Activated CD4-positive, alpha-beta memory T cell treated with anti-CD3 and anti-CD28 coated beads for 36 hours (primary cell): ENCODE measurements around the gene SLC4A1AP. TPM values are rescaled to one million over a fixed set of nuclear protein-coding genes. Genes with fewer than 3 reads are reported as not detected.
"Not testable (repeated sequence)": the region's sequence is repeated elsewhere in the genome, so short reads cannot be mapped to it uniquely, and the experiment has no call there.

Source experiments
- CTCF ChIA-PET: fragments of 350-600 bp; sonication (Branson Sonifier 250); formaldehyde crosslinking; loops from one replicate; lab custom pipeline; 2021; ENCODE audit warnings: antibody characterized with exemption, inconsistent platforms; lab: Charles Lee
- POLR2A ChIA-PET: fragments of 350-600 bp; sonication (Branson Sonifier 250); formaldehyde crosslinking; loops from one replicate; lab custom pipeline; 2021; ENCODE audit warnings: antibody characterized with exemption; lab: Charles Lee
- DNase-seq: peaks from one replicate; pipeline ENCODE4 v3.0.0-alpha.2; 2020
- H3K27ac Mint-ChIP-seq: one replicate; pipeline ENCODE4 v1.8.0; 2021; ENCODE audit warnings: mixed read lengths
- H3K27me3 Mint-ChIP-seq: one replicate; pipeline ENCODE4 v1.8.0; 2021; ENCODE audit warnings: mixed read lengths
- H3K36me3 Mint-ChIP-seq: one replicate; pipeline ENCODE4 v1.8.0; 2021; ENCODE audit warnings: mixed read lengths
- H3K4me1 Mint-ChIP-seq: one replicate; pipeline ENCODE4 v1.8.0; 2021; ENCODE audit warnings: low read depth, mixed read lengths
- H3K4me3 Mint-ChIP-seq: one replicate; pipeline ENCODE4 v1.8.0; 2021; ENCODE audit warnings: mild to moderate bottlenecking, mixed read lengths
- H3K9me3 Mint-ChIP-seq: one replicate; pipeline ENCODE4 v1.8.0; 2021; ENCODE audit warnings: mixed read lengths
- intact Hi-C: fragments of 100-400 bp; cut with micrococcal nuclease; formaldehyde crosslinking; loops from one replicate; pipeline ENCODE4 v1.15.1; 2023
- total RNA-seq, 2 experiments: library from RNA; stranded (reverse); gene quantifications; one replicate each; pipeline ENCODE4 v1.2.3, GENCODE V29; 2021

SLC4A1AP gene
- total RNA-seq, result 10 to 100 TPM; 26.5 TPM

GRCh38 chr2:27663285-27664153 is at the start of gene SLC4A1AP, which contains the start of gene SUPT7L:
SLC4A1AP (plus strand) TSS chr2:27663889; CDS start chr2:27663915, 26 bp downstream.
SUPT7L (minus strand) TSS chr2:27663614; CDS start chr2:27662192, 1,422 bp downstream.
- Mint-ChIP-seq H3K4me3 (peak within 1 kb of the TSS; percentile 99), H3K27ac (peak within 1 kb of the TSS; percentile 100), H3K9me3 (no peaks in the 10 kb centered on the region), H3K27me3 (no peaks in the 10 kb centered on the region), H3K36me3 (peaks cover 36% of the 10 kb centered on the region), H3K4me1 (peaks cover 50% of the 10 kb centered on the region)
- ChIA-PET CTCF (interaction anchor here (0.9 to 4.6 kb wide), 3 partner anchors 9 to 35 kb away, joined by 3 to 45 read pairs (median 3); partner anchors contain the start of genes CCDC121 and GPN1), POLR2A (interaction anchor here (0.6 to 3.5 kb wide), 8 partner anchors 8 to 294 kb away, joined by 3 to 21 read pairs (median 4); partner anchors contain the start of genes CCDC121, GPN1 and PPM1G)
- intact Hi-C loops, result loop anchor here (1.0 to 10.0 kb wide), 3 partner anchors 19 to 79 kb away; partner anchors contain the start of genes CCDC121, GPN1 and ZNF512
- DNase-seq, result peak; percentile 81

- intact Hi-C loops, result no loop called here
- CTCF ChIA-PET, result no interaction called here
- no peak for DNase-seq
- Mint-ChIP-seq H3K27ac (no peak overlapping the region), H3K9me3 (no peaks in the 10 kb centered on the region), H3K36me3 (peaks cover 32% of the 10 kb centered on the region), H3K4me3 (no peak overlapping the region), H3K27me3 (no peaks in the 10 kb centered on the region), H3K4me1 (no peaks in the 10 kb centered on the region)
- POLR2A ChIA-PET, result no interaction called here
Observed at GRCh38 chr2:27613985-27614384, 49.7 kb upstream of the SLC4A1AP start.

GRCh38 chr2:27615316-27615715 is 48.4 kb upstream of the SLC4A1AP start:
- no peaks in the 10 kb centered on the region for H3K9me3 Mint-ChIP-seq
- CTCF ChIA-PET, result no interaction called here
- H3K4me1 Mint-ChIP-seq, result no peaks in the 10 kb centered on the region
- DNase-seq, result no peak
- POLR2A ChIA-PET, result no interaction called here
- H3K27me3 Mint-ChIP-seq, result no peaks in the 10 kb centered on the region
- intact Hi-C loops, result no loop called here
- no peak overlapping the region for H3K4me3 Mint-ChIP-seq
- peaks cover 36% of the 10 kb centered on the region for H3K36me3 Mint-ChIP-seq
- H3K27ac Mint-ChIP-seq, result no peak overlapping the region

- H3K27ac Mint-ChIP-seq, result no peak overlapping the region
- no peaks in the 10 kb centered on the region for H3K9me3 Mint-ChIP-seq
- no peak overlapping the region for H3K4me3 Mint-ChIP-seq
- intact Hi-C loops, result no loop called here
- ChIA-PET POLR2A (no interaction called here), CTCF (interaction anchor here (1.1 kb wide), 1 partner anchor 342 kb away, joined by 3 read pairs; no protein-coding TSS in a partner anchor)
- H3K4me1 Mint-ChIP-seq, result peaks cover 3% of the 10 kb centered on the region
- H3K36me3 Mint-ChIP-seq, result peaks cover 39% of the 10 kb centered on the region
- DNase-seq, result no peak
- H3K27me3 Mint-ChIP-seq, result no peaks in the 10 kb centered on the region
Observed at GRCh38 chr2:27621524-27621923, 42.2 kb upstream of the SLC4A1AP start.

- no peak overlapping the region for H3K27ac Mint-ChIP-seq
- peaks cover 30% of the 10 kb centered on the region for H3K36me3 Mint-ChIP-seq
Observed at GRCh38 chr2:27622921-27623384, 40.7 kb upstream of the SLC4A1AP start.

GRCh38 chr2:27624943-27625342 is 38.7 kb upstream of the SLC4A1AP start:
- no peak overlapping the region for H3K27ac Mint-ChIP-seq
- H3K4me3 Mint-ChIP-seq, result no peak overlapping the region
- peaks cover 23% of the 10 kb centered on the region for H3K4me1 Mint-ChIP-seq
- ChIA-PET POLR2A (no interaction called here), CTCF (interaction anchor here (1.2 kb wide), 1 partner anchor 58 kb away, joined by 6 read pairs; no protein-coding TSS in a partner anchor)
- no peaks in the 10 kb centered on the region for H3K27me3 Mint-ChIP-seq
- intact Hi-C loops, result no loop called here
- H3K9me3 Mint-ChIP-seq, result no peaks in the 10 kb centered on the region
- H3K36me3 Mint-ChIP-seq, result peaks cover 23% of the 10 kb centered on the region
- DNase-seq, result no peak

More at GRCh38 chr2:27622921-27623384, 40.7 kb upstream of the SLC4A1AP start:
- ChIA-PET CTCF (interaction anchor here (0.6 kb wide), 2 partner anchors 147 to 231 kb away, joined by 3 read pairs; no protein-coding TSS in a partner anchor), POLR2A (no interaction called here)
- intact Hi-C loops, result no loop called here
- no peak for DNase-seq
- H3K9me3 Mint-ChIP-seq, result no peaks in the 10 kb centered on the region
- H3K4me3 Mint-ChIP-seq, result no peak overlapping the region
- H3K4me1 Mint-ChIP-seq, result peaks cover 13% of the 10 kb centered on the region
- H3K27me3 Mint-ChIP-seq, result no peaks in the 10 kb centered on the region

- peaks cover 23% of the 10 kb centered on the region for H3K36me3 Mint-ChIP-seq
- POLR2A ChIA-PET, result interaction anchor here (4.1 kb wide), 1 partner anchor 12 kb away, joined by 38 read pairs; no protein-coding TSS in a partner anchor
- H3K4me3 Mint-ChIP-seq, H3K9me3 Mint-ChIP-seq, H3K27ac Mint-ChIP-seq, H3K27me3 Mint-ChIP-seq, intact Hi-C loops, CTCF ChIA-PET, DNase-seq: not testable (repeated sequence)
- peaks cover 32% of the 10 kb centered on the region for H3K4me1 Mint-ChIP-seq
Observed at GRCh38 chr2:27626323-27626722, 37.4 kb upstream of the SLC4A1AP start.

GRCh38 chr2:27626921-27627320 is 36.8 kb upstream of the SLC4A1AP start:
- H3K27ac Mint-ChIP-seq, DNase-seq, H3K9me3 Mint-ChIP-seq, H3K27me3 Mint-ChIP-seq, H3K4me3 Mint-ChIP-seq, intact Hi-C loops: not testable (repeated sequence)
- CTCF ChIA-PET, result interaction anchor here (1.1 kb wide), 1 partner anchor 41 kb away, joined by 4 read pairs; no protein-coding TSS in a partner anchor
- H3K36me3 Mint-ChIP-seq, result peaks cover 23% of the 10 kb centered on the region
- H3K4me1 Mint-ChIP-seq, result peaks cover 37% of the 10 kb centered on the region
- POLR2A ChIA-PET, result interaction anchor here (4.1 kb wide), 1 partner anchor 11 kb away, joined by 38 read pairs; no protein-coding TSS in a partner anchor

- intact Hi-C loops, result loop anchor here (1.0 to 2.0 kb wide), 6 partner anchors 10 to 257 kb away; partner anchors contain the start of genes EIF2B4, IFT172, NRBP1 and SNX17
- no peaks in the 10 kb centered on the region for H3K27me3 Mint-ChIP-seq
- peaks cover 27% of the 10 kb centered on the region for H3K36me3 Mint-ChIP-seq
- no peak overlapping the region for H3K27ac Mint-ChIP-seq
- peaks cover 35% of the 10 kb centered on the region for H3K4me1 Mint-ChIP-seq
- peak; percentile 25 for DNase-seq
- ChIA-PET CTCF (interaction anchor here (1.1 to 2.8 kb wide), 4 partner anchors 11 to 55 kb away, joined by 3 to 31 read pairs (median 4); partner anchors contain the start of genes SLC4A1AP and SUPT7L), POLR2A (interaction anchor here (0.5 to 4.1 kb wide), 11 partner anchors 10 to 219 kb away, joined by 3 to 38 read pairs (median 4); partner anchors contain the start of genes PPM1G, SLC4A1AP and SUPT7L)
- no peaks in the 10 kb centered on the region for H3K9me3 Mint-ChIP-seq
- no peak overlapping the region for H3K4me3 Mint-ChIP-seq
Observed at GRCh38 chr2:27627963-27628766, 35.5 kb upstream of the SLC4A1AP start.

GRCh38 chr2:27628767-27629709 is 34.7 kb upstream of the SLC4A1AP start, which contains the start of the genes CCDC121 and GPN1:
CCDC121 (minus strand) TSS chr2:27629012; CDS start chr2:27627799, 1,213 bp downstream.
GPN1 (plus strand) TSS chr2:27629050; CDS start chr2:27629059, 9 bp downstream.
- H3K4me3 Mint-ChIP-seq, result no peak within 1 kb of the TSS
- CTCF ChIA-PET, result interaction anchor here (1.3 to 2.8 kb wide), 3 partner anchors 10 to 54 kb away, joined by 3 to 31 read pairs (median 5); partner anchors contain the start of genes SLC4A1AP and SUPT7L

More at GRCh38 chr2:27628767-27629709, 34.7 kb upstream of the SLC4A1AP start, which contains the start of the genes CCDC121 and GPN1:
- Mint-ChIP-seq H3K27ac (no peak within 1 kb of the TSS), H3K27me3 (no peaks in the 10 kb centered on the region), H3K9me3 (no peaks in the 10 kb centered on the region), H3K4me1 (peaks cover 35% of the 10 kb centered on the region), H3K36me3 (peaks cover 31% of the 10 kb centered on the region)
- POLR2A ChIA-PET, result interaction anchor here (0.5 to 4.1 kb wide), 10 partner anchors 9 to 220 kb away, joined by 3 to 38 read pairs (median 4); partner anchors contain the start of genes PPM1G, SLC4A1AP and SUPT7L
- DNase-seq, result peak; percentile 98
- intact Hi-C loops, result loop anchor here (1.0 to 2.0 kb wide), 7 partner anchors 9 to 258 kb away; partner anchors contain the start of genes EIF2B4, IFT172, NRBP1 and SLC4A1AP
